Thyroid gland (tissue), 4 donors: ENCODE results near the gene STXBP4. TPM values are rescaled to one million over a fixed set of nuclear protein-coding genes. Genes with fewer than 3 reads are reported as not detected.
A peak's percentile ranks its signal among the peaks of the same experiment; 100 is the strongest.

Source experiments
- DNase-seq, 2 donors: peaks; one replicate each; pipeline ENCODE4 v3.0.0-alpha.2; 2019
- H3K27ac ChIP-seq, 3 donors: fragments of 200-600 bp; sonication (generic); 1 replicate in 2 of 3; 2 replicates in 1 of 3; pipeline ENCODE4 v1.5.1; 2016 to 2019; ENCODE audit warnings: mild to moderate bottlenecking in 1 of 3, moderate library complexity in 1 of 3
- H3K27me3 ChIP-seq: fragments of 200-600 bp; sonication (generic); one replicate; pipeline ENCODE4 v1.5.1; 2019
- H3K36me3 ChIP-seq, 2 donors: fragments of 200-600 bp; sonication (generic); one replicate each; pipeline ENCODE4 v1.5.1; 2016 to 2019
- H3K4me1 ChIP-seq, 2 donors: fragments of 200-600 bp; sonication (generic); one replicate each; pipeline ENCODE4 v1.5.1; 2017 to 2019
- H3K4me3 ChIP-seq, 3 donors: fragments of 200-600 bp; sonication (generic); replicated peaks in 1 of 3; 1 replicate in 2 of 3; 2 replicates in 1 of 3; pipeline ENCODE4 v1.5.1; 2016; ENCODE audit warnings: mild to moderate bottlenecking in 1 of 3
- H3K9me3 ChIP-seq: fragments of 200-600 bp; sonication (generic); one replicate; pipeline ENCODE4 v1.5.1; 2017
- POLR2A ChIP-seq, 2 donors: fragments of 450-650 bp; IDR thresholded peaks; one replicate each; pipeline ENCODE4 v1.6.1; 2017; ENCODE audit warnings: antibody characterized with exemption in 2 of 2, mild to moderate bottlenecking in 2 of 2, moderate library complexity in 1 of 2
- WGBS, 2 donors: methylation state at CpG; one replicate each; pipeline ENCODE4 v1.1.5; 2017; 5-methylcytosine and 5-hydroxymethylcytosine counted together
- intact Hi-C: fragments of 100-400 bp; cut with DNase I; formaldehyde crosslinking; loops from one replicate; pipeline ENCODE4 v1.15.1; 2023
- total RNA-seq, 4 donors: library from RNA; depleted of rRNA; stranded (reverse); fragments of >200 nt; gene quantifications; one replicate each; pipeline ENCODE4 v1.2.3, GENCODE V29; 2016
- TF ChIP-seq, protein P1 (sequence below), 6 experiments: fragments of 200-600 bp in 3 of 6; fragments of 450-650 bp in 3 of 6; sonication (generic) in 3 of 6; IDR thresholded peaks; one replicate each; pipeline ENCODE4 v1.5.1; 2016 to 2019; ENCODE audit warnings: antibody characterized with exemption in 6 of 6, mild to moderate bottlenecking in 2 of 6, inconsistent platforms in 1 of 6, moderate library complexity in 1 of 6

STXBP4 gene
- total RNA-seq, 4 donors from 2014 or later, result 30.4 to 57.0 (median 52.8) TPM

DNA sequence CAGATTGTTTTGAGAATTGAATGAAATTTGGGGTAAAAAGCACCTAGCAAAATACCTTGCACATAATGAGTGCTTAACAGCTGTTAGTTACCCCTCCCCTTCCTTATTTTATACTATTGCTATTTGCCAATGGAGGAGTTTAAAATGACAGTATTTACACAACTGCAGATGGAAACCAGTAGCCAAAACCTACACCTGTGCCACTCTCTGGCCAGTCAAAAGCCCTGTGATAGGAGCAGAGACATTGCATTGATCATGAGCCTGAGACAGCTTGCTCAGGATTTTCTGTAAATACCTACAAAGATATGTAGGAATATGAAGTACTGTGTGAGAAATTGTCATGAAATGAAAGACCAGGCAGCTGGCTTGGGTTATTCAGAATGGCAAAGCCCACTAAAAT lies 180.9 kb downstream of the STXBP4 start:
- peaks cover 17 to 19% of the 10 kb centered on the region in 2 donors for H3K4me1 ChIP-seq
- peak overlapping the region in 2 of 3 donors; percentile 32 to 48 for H3K27ac ChIP-seq
- TF ChIP-seq POLR2A (IDR thresholded peaks at IDR 0.05), result no peak
- TF ChIP-seq, protein P1, sequence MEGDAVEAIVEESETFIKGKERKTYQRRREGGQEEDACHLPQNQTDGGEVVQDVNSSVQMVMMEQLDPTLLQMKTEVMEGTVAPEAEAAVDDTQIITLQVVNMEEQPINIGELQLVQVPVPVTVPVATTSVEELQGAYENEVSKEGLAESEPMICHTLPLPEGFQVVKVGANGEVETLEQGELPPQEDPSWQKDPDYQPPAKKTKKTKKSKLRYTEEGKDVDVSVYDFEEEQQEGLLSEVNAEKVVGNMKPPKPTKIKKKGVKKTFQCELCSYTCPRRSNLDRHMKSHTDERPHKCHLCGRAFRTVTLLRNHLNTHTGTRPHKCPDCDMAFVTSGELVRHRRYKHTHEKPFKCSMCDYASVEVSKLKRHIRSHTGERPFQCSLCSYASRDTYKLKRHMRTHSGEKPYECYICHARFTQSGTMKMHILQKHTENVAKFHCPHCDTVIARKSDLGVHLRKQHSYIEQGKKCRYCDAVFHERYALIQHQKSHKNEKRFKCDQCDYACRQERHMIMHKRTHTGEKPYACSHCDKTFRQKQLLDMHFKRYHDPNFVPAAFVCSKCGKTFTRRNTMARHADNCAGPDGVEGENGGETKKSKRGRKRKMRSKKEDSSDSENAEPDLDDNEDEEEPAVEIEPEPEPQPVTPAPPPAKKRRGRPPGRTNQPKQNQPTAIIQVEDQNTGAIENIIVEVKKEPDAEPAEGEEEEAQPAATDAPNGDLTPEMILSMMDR (IDR thresholded peaks at IDR 0.05), result no peak
- H3K4me3 ChIP-seq, result no peak overlapping the region
- H3K36me3 ChIP-seq, result no peaks in the 10 kb centered on the region
- DNase-seq, result no peak
- no peaks in the 10 kb centered on the region for H3K9me3 ChIP-seq
- no peaks in the 10 kb centered on the region for H3K27me3 ChIP-seq
- intact Hi-C loops, result no loop called here

GRCh38 chr17:55152236-55152635 lies 183.7 kb downstream of the STXBP4 start:
- no peak for DNase-seq
- Histone ChIP-seq H3K27ac (no peak overlapping the region), H3K27me3 (no peaks in the 10 kb centered on the region), H3K4me3 (no peak overlapping the region), H3K4me1 (peaks cover 36 to 38% of the 10 kb centered on the region in 2 donors), H3K9me3 (no peaks in the 10 kb centered on the region), H3K36me3 (no peaks in the 10 kb centered on the region)
- intact Hi-C loops, result no loop called here
- whole genome bisulfite sequencing, 2 donors, result 81 to 88% methylated on average over 4 of the region's 4 CpGs
- no peak for TF ChIP-seq POLR2A (IDR thresholded peaks at IDR 0.05)
- TF ChIP-seq, protein P1 (IDR thresholded peaks at IDR 0.05), result no peak

- H3K4me3 ChIP-seq, result no peak overlapping the region
- 92 to 96% methylated on average over 2 of the region's 2 CpGs for WGBS, 2 donors
- no peak for DNase-seq
- no peak overlapping the region for H3K27ac ChIP-seq
- TF ChIP-seq, protein P1 (IDR thresholded peaks at IDR 0.05), result no peak
- no peak for TF ChIP-seq POLR2A (IDR thresholded peaks at IDR 0.05)
- H3K36me3 ChIP-seq, result no peaks in the 10 kb centered on the region
- intact Hi-C loops, result no loop called here
- H3K4me1 ChIP-seq, result peaks cover 33 to 38% of the 10 kb centered on the region in 2 donors
- H3K27me3 ChIP-seq, result no peaks in the 10 kb centered on the region
- H3K9me3 ChIP-seq, result no peaks in the 10 kb centered on the region
Observed at GRCh38 chr17:55154101-55154500, 185.5 kb downstream of the STXBP4 start.

- intact Hi-C loops, result no loop called here
- 39 to 42% methylated on average over 2 of the region's 2 CpGs for WGBS, 2 donors
- no peak for TF ChIP-seq POLR2A (IDR thresholded peaks at IDR 0.05)
- TF ChIP-seq, protein P1 (IDR thresholded peaks at IDR 0.05), result no peak
- no peaks in the 10 kb centered on the region for H3K36me3 ChIP-seq
- H3K27ac ChIP-seq, result peak overlapping the region; percentile 59 to 81 (median 80)
- no peaks in the 10 kb centered on the region for H3K27me3 ChIP-seq
- no peak for DNase-seq
- H3K4me1 ChIP-seq, result peaks cover 25 to 30% of the 10 kb centered on the region in 2 donors
- no peak overlapping the region for H3K4me3 ChIP-seq
- no peaks in the 10 kb centered on the region for H3K9me3 ChIP-seq
Observed at GRCh38 chr17:55155856-55156560, 187.4 kb downstream of the STXBP4 start.

- WGBS, 2 donors, result 27 to 43% methylated on average over 2 of the region's 2 CpGs
- no peak overlapping the region for H3K4me3 ChIP-seq
- no peaks in the 10 kb centered on the region for H3K36me3 ChIP-seq
- peaks cover 33 to 40% of the 10 kb centered on the region in 2 donors for H3K4me1 ChIP-seq
- H3K27me3 ChIP-seq, result no peaks in the 10 kb centered on the region
- H3K9me3 ChIP-seq, result no peaks in the 10 kb centered on the region
- intact Hi-C loops, result no loop called here
- DNase-seq, result peak; percentile 58 to 60
- TF ChIP-seq, protein P1 (IDR thresholded peaks at IDR 0.05), result no peak
- TF ChIP-seq POLR2A (IDR thresholded peaks at IDR 0.05), result no peak
- peak overlapping the region; percentile 72 to 81 (median 80) for H3K27ac ChIP-seq
Observed at GRCh38 chr17:55157165-55157564, 188.6 kb downstream of the STXBP4 start.
